ENCODE measurements around the gene DPM3.

- no peak for TF ChIP-seq CTCF (IDR thresholded peaks at IDR 0.05)
- TF ChIP-seq POLR2A (IDR thresholded peaks at IDR 0.05) = no peak
Observed at GRCh38 chr1:155092131-155092530, 48.2 kb downstream of the DPM3 start.
